GM20000 (cell line): ENCODE data around the gene MAPT.

Experiments
- DNase-seq: peaks from one replicate; pipeline ENCODE4 v3.0.0; 2012; ENCODE audit warnings: low spot score
- CTCF ChIP-seq: IDR thresholded peaks from 2 replicates; pipeline ENCODE4 v1.5.1; 2012; ENCODE audit warnings: mild to moderate bottlenecking, control low read depth; ENCODE audit errors: extremely low read depth, missing control alignments

The MAPT gene

GRCh38 chr17:45919136-45919535, 24.8 kb downstream of the MAPT start:
- TF ChIP-seq CTCF, result no peak
- DNase-seq, result no peak

- TF ChIP-seq CTCF, result no peak
- no peak for DNase-seq
These were observed 25.7 kb downstream of the MAPT start for GRCh38 chr17:45920083-45920482.

GRCh38 chr17:45923511-45924268, 29.3 kb downstream of the MAPT start:
- TF ChIP-seq CTCF, result no peak

GRCh38 chr17:45924332-45924820, 30.0 kb downstream of the MAPT start:
- no peak for TF ChIP-seq CTCF
- no peak for DNase-seq

More at GRCh38 chr17:45923511-45924268, 29.3 kb downstream of the MAPT start:
- no peak for DNase-seq

GRCh38 chr17:45925311-45925710, 31.0 kb downstream of the MAPT start:
- no peak for DNase-seq
- no peak for TF ChIP-seq CTCF

- TF ChIP-seq CTCF, result no peak
- no peak for DNase-seq
These were observed 32.9 kb downstream of the MAPT start for GRCh38 chr17:45927247-45927646.

- TF ChIP-seq CTCF, result no peak
- DNase-seq, result no peak
These were observed 35.0 kb downstream of the MAPT start for GRCh38 chr17:45929344-45929743.
